A673 (cell line): ENCODE measurements around the gene TRAPPC6A.

ENCODE experiments used
- EZH2 ChIP-seq: fragments of 200-600 bp; sonication (generic); IDR thresholded peaks from 2 replicates; pipeline ENCODE4 v1.6.1; 2017; ENCODE audit warnings: borderline replicate concordance, low read depth, mild to moderate bottlenecking, mixed read lengths, antibody characterized with exemption, low read length; ENCODE audit not compliant: poor library complexity, severe bottlenecking
- TF ChIP-seq, protein P1 (sequence below): fragments of 300-800, 200-600 bp; sonication (generic); conservative IDR thresholded peaks from 2 replicates; pipeline ENCODE4 v1.5.1; 2017; ENCODE audit warnings: low read depth, mild to moderate bottlenecking, antibody characterized with exemption, low read length, moderate library complexity, mixed read lengths

DNA sequence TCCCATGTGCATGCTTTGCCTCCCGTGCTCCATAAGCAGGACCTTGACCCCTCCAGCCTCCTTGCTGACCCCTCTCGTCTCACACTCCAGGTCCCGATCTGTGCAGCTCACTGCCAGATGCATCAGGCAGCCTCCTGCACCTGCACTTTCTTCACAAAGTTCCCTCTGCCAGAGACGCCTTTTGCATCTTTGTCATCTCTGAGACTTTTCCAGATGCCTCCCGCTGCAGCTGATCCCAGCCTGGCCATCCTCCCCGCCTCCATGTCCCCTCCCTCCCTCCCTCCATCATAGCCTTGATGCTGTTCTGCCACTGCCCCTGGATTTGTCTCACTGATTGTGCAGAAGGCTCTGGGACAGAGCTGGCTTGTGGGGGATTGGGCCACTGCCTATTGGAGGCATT is 55.2 kb downstream of the TRAPPC6A start:
- TF ChIP-seq, protein P1, sequence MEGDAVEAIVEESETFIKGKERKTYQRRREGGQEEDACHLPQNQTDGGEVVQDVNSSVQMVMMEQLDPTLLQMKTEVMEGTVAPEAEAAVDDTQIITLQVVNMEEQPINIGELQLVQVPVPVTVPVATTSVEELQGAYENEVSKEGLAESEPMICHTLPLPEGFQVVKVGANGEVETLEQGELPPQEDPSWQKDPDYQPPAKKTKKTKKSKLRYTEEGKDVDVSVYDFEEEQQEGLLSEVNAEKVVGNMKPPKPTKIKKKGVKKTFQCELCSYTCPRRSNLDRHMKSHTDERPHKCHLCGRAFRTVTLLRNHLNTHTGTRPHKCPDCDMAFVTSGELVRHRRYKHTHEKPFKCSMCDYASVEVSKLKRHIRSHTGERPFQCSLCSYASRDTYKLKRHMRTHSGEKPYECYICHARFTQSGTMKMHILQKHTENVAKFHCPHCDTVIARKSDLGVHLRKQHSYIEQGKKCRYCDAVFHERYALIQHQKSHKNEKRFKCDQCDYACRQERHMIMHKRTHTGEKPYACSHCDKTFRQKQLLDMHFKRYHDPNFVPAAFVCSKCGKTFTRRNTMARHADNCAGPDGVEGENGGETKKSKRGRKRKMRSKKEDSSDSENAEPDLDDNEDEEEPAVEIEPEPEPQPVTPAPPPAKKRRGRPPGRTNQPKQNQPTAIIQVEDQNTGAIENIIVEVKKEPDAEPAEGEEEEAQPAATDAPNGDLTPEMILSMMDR, result no peak
- no peak for TF ChIP-seq EZH2
